ENCODE data around the gene SCIMP.
"Not testable (repeated sequence)": the region's sequence is repeated elsewhere in the genome, so short reads cannot be mapped to it uniquely, and the experiment has no call there.

Gene SCIMP

GRCh38 chr17:5234645-5235576 lies at the start of gene SCIMP:
SCIMP (minus strand) TSS chr17:5234860; CDS start chr17:5234755, 105 bp downstream.
- no peak for DNase-seq

- DNase-seq = no peak
Measured at GRCh38 chr17:5283571-5284315, 49.1 kb upstream of the SCIMP start.

- peak; percentile 74 for DNase-seq
Measured at GRCh38 chr17:5282642-5283217, 48.1 kb upstream of the SCIMP start.

GRCh38 chr17:5281814-5282641 lies 47.4 kb upstream of the SCIMP start, which contains the start of gene RABEP1:
RABEP1 (plus strand) TSS chr17:5282284; CDS start chr17:5282487, 203 bp downstream.
- DNase-seq = peak; percentile 95

GRCh38 chr17:5272322-5272721 lies 37.7 kb upstream of the SCIMP start:
- DNase-seq = no peak

GRCh38 chr17:5269241-5269960 lies 34.7 kb upstream of the SCIMP start:
- DNase-seq = no peak

- DNase-seq = peak; percentile 23
Measured at GRCh38 chr17:5264893-5265292, 30.2 kb upstream of the SCIMP start.

GRCh38 chr17:5263441-5263840 lies 28.8 kb upstream of the SCIMP start:
- no peak for DNase-seq

- DNase-seq = no peak
Measured at GRCh38 chr17:5262416-5262991, 27.8 kb upstream of the SCIMP start.

GRCh38 chr17:5260542-5260941 lies 25.9 kb upstream of the SCIMP start:
- no peak for DNase-seq

GRCh38 chr17:5257124-5257523 lies 22.5 kb upstream of the SCIMP start:
- DNase-seq = no peak

GRCh38 chr17:5254903-5255521 lies 20.4 kb upstream of the SCIMP start:
- DNase-seq = no peak

GRCh38 chr17:5254414-5254813 lies 19.8 kb upstream of the SCIMP start:
- DNase-seq = no peak

- DNase-seq = peak; percentile 88
Measured at GRCh38 chr17:5249615-5250014, 15.0 kb upstream of the SCIMP start.

- DNase-seq = no peak
Measured at GRCh38 chr17:5248821-5249479, 14.3 kb upstream of the SCIMP start.

- DNase-seq = peak; percentile 88
Measured at GRCh38 chr17:5247621-5248020, 13.0 kb upstream of the SCIMP start.

- DNase-seq = no peak
Measured at GRCh38 chr17:5241861-5242671, 7.4 kb upstream of the SCIMP start.

GRCh38 chr17:5239769-5240168 lies 5.1 kb upstream of the SCIMP start:
- not testable (repeated sequence) for DNase-seq

GRCh38 chr17:5238333-5238732 lies 3.7 kb upstream of the SCIMP start:
- DNase-seq = no peak

All from NCI-H82 (cell line).